A673 (cell line): ENCODE data around the gene PZP.

ENCODE experiments used
- EZH2 ChIP-seq: fragments of 200-600 bp; sonication (generic); IDR thresholded peaks from 2 replicates; pipeline ENCODE4 v1.6.1; 2017; ENCODE audit warnings: borderline replicate concordance, low read depth, mild to moderate bottlenecking, mixed read lengths, antibody characterized with exemption, low read length; ENCODE audit not compliant: poor library complexity, severe bottlenecking
- TF ChIP-seq, protein P1 (sequence below): fragments of 300-800, 200-600 bp; sonication (generic); conservative IDR thresholded peaks from 2 replicates; pipeline ENCODE4 v1.5.1; 2017; ENCODE audit warnings: low read depth, mild to moderate bottlenecking, antibody characterized with exemption, low read length, moderate library complexity, mixed read lengths

DNA sequence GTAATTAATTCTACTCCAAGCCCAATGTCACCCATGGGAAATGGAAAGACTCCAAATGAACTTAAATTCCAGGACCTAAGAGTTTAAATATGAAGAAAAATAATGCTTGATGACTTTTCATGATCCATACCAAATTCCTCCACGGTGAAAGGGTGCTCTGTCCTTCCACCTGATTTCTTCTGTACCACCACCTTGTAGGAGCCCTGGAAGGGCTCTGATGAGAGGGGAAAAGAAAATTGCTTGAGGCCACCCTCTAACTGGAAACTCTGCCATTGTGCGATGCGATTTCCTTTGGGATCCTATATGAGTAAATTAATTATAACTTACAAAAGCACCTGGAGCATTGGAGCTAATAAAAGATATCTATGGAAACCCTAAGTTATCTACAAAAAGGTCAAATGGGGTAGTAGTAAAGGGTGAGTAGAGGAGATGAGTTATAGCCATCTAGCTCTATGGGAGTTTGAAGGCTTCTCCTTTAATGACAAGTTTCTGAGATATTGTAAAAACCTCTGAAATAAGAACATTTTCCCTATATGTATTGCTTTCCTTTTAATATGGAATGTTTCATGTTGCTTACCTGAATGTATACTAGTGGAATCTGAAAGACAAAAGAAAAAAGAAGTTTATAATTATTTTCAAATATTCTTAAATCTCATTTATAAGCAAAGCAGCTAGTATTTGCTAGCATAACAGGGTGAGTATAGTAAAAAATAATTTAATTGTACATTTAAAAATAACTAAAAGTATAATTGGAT, 98.3 kb downstream of the PZP start:
- no peak for TF ChIP-seq EZH2
- TF ChIP-seq, protein P1, sequence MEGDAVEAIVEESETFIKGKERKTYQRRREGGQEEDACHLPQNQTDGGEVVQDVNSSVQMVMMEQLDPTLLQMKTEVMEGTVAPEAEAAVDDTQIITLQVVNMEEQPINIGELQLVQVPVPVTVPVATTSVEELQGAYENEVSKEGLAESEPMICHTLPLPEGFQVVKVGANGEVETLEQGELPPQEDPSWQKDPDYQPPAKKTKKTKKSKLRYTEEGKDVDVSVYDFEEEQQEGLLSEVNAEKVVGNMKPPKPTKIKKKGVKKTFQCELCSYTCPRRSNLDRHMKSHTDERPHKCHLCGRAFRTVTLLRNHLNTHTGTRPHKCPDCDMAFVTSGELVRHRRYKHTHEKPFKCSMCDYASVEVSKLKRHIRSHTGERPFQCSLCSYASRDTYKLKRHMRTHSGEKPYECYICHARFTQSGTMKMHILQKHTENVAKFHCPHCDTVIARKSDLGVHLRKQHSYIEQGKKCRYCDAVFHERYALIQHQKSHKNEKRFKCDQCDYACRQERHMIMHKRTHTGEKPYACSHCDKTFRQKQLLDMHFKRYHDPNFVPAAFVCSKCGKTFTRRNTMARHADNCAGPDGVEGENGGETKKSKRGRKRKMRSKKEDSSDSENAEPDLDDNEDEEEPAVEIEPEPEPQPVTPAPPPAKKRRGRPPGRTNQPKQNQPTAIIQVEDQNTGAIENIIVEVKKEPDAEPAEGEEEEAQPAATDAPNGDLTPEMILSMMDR = no peak
